GM19467 (cell line): ENCODE measurements around the gene RAPSN.
A peak's percentile ranks its signal among the peaks of the same experiment; 100 is the strongest.

Experiments
- ATAC-seq: cut with Tn5 transposase; IDR thresholded peaks from one replicate; pipeline ENCODE4 v1.9.1; 2021; ENCODE audit warnings: mild to moderate bottlenecking, moderate library complexity; ENCODE audit not compliant: unreplicated experiment

Gene RAPSN

GRCh38 chr11:47435687-47436086, 13.2 kb downstream of the RAPSN start:
- ATAC-seq, result no peak

GRCh38 chr11:47434011-47434786, 14.7 kb downstream of the RAPSN start:
- ATAC-seq, result no peak

- no peak for ATAC-seq
Measured at GRCh38 chr11:47433157-47433556, 15.8 kb downstream of the RAPSN start.

GRCh38 chr11:47431356-47432083, 17.4 kb downstream of the RAPSN start:
- no peak for ATAC-seq

GRCh38 chr11:47430524-47430923, 18.4 kb downstream of the RAPSN start:
- no peak for ATAC-seq

GRCh38 chr11:47426062-47426956, 22.6 kb downstream of the RAPSN start, which contains the start of gene PSMC3:
Gene PSMC3 (minus strand): TSS chr11:47426439. CDS start chr11:47426279, 160 bp downstream.
- peak; percentile 88 for ATAC-seq

- ATAC-seq, result no peak
Measured at GRCh38 chr11:47425611-47426010, 23.3 kb downstream of the RAPSN start.

- no peak for ATAC-seq
Measured at GRCh38 chr11:47418454-47419259, 30.3 kb downstream of the RAPSN start.

GRCh38 chr11:47417712-47418111, 31.2 kb downstream of the RAPSN start:
- ATAC-seq, result no peak

- ATAC-seq, result no peak
Measured at GRCh38 chr11:47415949-47416472, 32.9 kb downstream of the RAPSN start.

- no peak for ATAC-seq
Measured at GRCh38 chr11:47415091-47415854, 33.7 kb downstream of the RAPSN start.

GRCh38 chr11:47414685-47415070, 34.3 kb downstream of the RAPSN start:
- ATAC-seq, result no peak

- ATAC-seq, result no peak
Measured at GRCh38 chr11:47413908-47414684, 34.8 kb downstream of the RAPSN start.

- ATAC-seq, result no peak
Measured at GRCh38 chr11:47413351-47413750, 35.6 kb downstream of the RAPSN start.

- no peak for ATAC-seq
Measured at GRCh38 chr11:47411884-47412746, 36.8 kb downstream of the RAPSN start.

GRCh38 chr11:47410370-47411264, 38.3 kb downstream of the RAPSN start:
- ATAC-seq, result no peak
